Vagina (tissue), 2 donors: ENCODE measurements around the gene SLC25A18.

ENCODE experiments used
- CTCF ChIP-seq, 3 experiments: fragments of 450-650 bp in 2 of 3; fragments of 200-600 bp in 1 of 3; sonication (generic) in 1 of 3; IDR thresholded peaks; one replicate each; pipeline ENCODE4 v1.5.1; 2017 to 2019; ENCODE audit warnings: antibody characterized with exemption in 3 of 3, mild to moderate bottlenecking in 2 of 3, moderate library complexity in 2 of 3
- POLR2A ChIP-seq, 2 donors: fragments of 450-650 bp; IDR thresholded peaks; one replicate each; pipeline ENCODE4 v1.6.1; 2017; ENCODE audit warnings: antibody characterized with exemption in 2 of 2, mild to moderate bottlenecking in 2 of 2, moderate library complexity in 2 of 2
- POLR2AphosphoS5 ChIP-seq, 2 donors: sonication (generic); formaldehyde crosslinking; IDR thresholded peaks; one replicate each; pipeline ENCODE4 v1.9.0; 2017; ENCODE audit warnings: antibody characterized with exemption in 2 of 2, mild to moderate bottlenecking in 2 of 2, low read depth in 1 of 2; ENCODE audit not compliant: insufficient read depth in 1 of 2

GRCh38 chr22:17540481-17540880 is 22.8 kb upstream of the SLC25A18 start:
- no peak for TF ChIP-seq CTCF (IDR thresholded peaks at IDR 0.05)
- TF ChIP-seq POLR2A (IDR thresholded peaks at IDR 0.05): no peak
- TF ChIP-seq POLR2AphosphoS5 (IDR thresholded peaks at IDR 0.05; ENCODE audit: insufficient read depth in 1 of 2, low read depth in 1 of 2): no peak
